ENCODE data around the gene BHLHA15. TPM values are rescaled to one million over a fixed set of nuclear protein-coding genes. Genes with fewer than 3 reads are reported as not detected.

The BHLHA15 gene
- total and polyA plus RNA-seq, 9 of the 15 experiments (the other 6 are each of a cell fraction or from before 2014, with no cell fraction given): 0.22 to 2.0 (median 1.1) TPM; not detected in 4

DNA sequence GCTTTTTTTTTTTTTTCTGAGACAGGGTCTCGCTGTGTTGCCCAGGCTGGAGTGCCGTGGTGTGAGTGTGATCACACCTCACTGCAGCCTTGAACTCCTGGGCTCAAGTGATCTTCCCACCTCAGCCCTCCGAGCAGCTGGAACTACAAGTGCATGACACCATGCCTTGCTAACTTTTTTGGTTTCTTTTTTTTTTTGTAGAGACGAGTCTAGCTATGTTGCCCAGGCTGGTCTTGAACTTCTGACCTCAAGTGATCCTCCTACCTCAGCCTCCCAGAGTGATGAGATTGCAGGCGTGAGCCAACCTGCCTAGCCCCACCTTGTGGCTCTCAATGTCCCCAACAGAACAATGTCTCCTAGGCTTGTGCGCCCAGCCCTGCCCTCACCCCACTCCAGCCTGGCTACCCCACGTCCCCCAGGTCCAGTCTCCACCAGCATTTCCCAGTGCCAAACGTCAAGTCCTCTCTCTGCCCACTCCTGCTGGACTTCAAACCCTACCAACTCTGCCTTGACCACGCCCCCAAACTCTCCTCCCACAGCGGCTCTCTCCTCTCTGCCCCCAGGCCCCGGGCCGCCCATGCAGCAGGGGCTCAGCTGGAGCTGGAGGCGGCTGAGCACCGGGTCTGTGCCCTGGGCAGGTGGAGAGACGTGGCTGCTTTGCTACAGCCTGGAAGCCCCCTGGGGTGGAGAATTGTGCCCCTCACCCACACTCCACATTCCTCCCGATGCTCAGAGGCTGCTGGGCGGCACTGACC is 18.9 kb downstream of the BHLHA15 start:
- BruUV-seq (replicated peaks): no TSS peak
- H3K4me1 ChIP-seq (replicated peaks in 1 of 2; ENCODE audit: control insufficient read depth in 2 of 2, insufficient read depth in 2 of 2, low read length in 2 of 2): peaks cover 0 to 42% of the 10 kb centered on the region in 2 experiments; a peak in 1 of 5 replicates
- no peak overlapping the region; a peak in 1 of 4 replicates for H3K9ac ChIP-seq (ENCODE audit: insufficient read depth in 1 of 2, low read depth in 2 of 2, low read length in 2 of 2)
- ATAC-seq (peak; percentile 28; the same call in 1 of the 3 replicates), FAIRE-seq (no peak), DNase-seq (ENCODE audit: extremely low read depth in 1 of 4, low spot score in 3 of 4) (peak in 3 of 4 experiments; percentile 13 to 16 (median 14))
- POLR2A ChIA-PET: interaction anchor here (0.6 kb wide), 1 partner anchor 16 kb away, joined by 3 read pairs; no protein-coding TSS in a partner anchor
- WGBS (ENCODE audit: insufficient coverage, low coverage, missing lambda C conversion rate): 35% methylated on average over 17 of the region's 17 CpGs
- CTCF ChIA-PET (ENCODE audit: low intra/inter-chr PET ratio): no interaction called here
- intact Hi-C loops (cut with micrococcal nuclease) (no loop called here), in situ Hi-C loops (cut with MboI) (no loop called here)
- peaks cover 5 to 56% of the 10 kb centered on the region in 2 experiments for H3K27me3 ChIP-seq (ENCODE audit: control insufficient read depth in 2 of 2, insufficient read depth in 2 of 2, low read length in 2 of 2)
- no peaks in the 10 kb centered on the region for H3K36me3 ChIP-seq (ENCODE audit: control insufficient read depth, insufficient read depth, low read length)
- no peak overlapping the region for H3K4me3 ChIP-seq
- H3K4me2 ChIP-seq (ENCODE audit: insufficient read depth, low read length): no peak overlapping the region
- no peaks in the 10 kb centered on the region for H3K9me3 ChIP-seq (replicated peaks; ENCODE audit: control insufficient read depth, insufficient read depth, low read depth, low read length)
- no peak overlapping the region for H2AFZ ChIP-seq (ENCODE audit: low read depth, low read length)
- TF ChIP-seq NR4A1 (CRISPR knock-in tag; IDR thresholded peaks at IDR 0.05) (no peak), NR4A1 (tag; IDR thresholded peaks at IDR 0.05) (no peak), SAFB (IDR thresholded peaks at IDR 0.05; ENCODE audit: borderline replicate concordance, low read depth, low read length) (no peak), ZNF121 (CRISPR knock-in tag; conservative IDR thresholded peaks at IDR 0.05) (peak; percentile 69), BCOR (IDR thresholded peaks at IDR 0.05) (peak; percentile 42; the same call in 1 of the 2 replicates), ZNF431 (CRISPR knock-in tag; IDR thresholded peaks at IDR 0.05) (no peak)
- no peaks in the 10 kb centered on the region for H3K9me1 ChIP-seq (ENCODE audit: control insufficient read depth, insufficient read depth, low read length)
- H4K20me1 ChIP-seq (replicated peaks; ENCODE audit: control insufficient read depth, insufficient read depth, low read length): peaks cover 6% of the 10 kb centered on the region; the same call in 1 of the 2 replicates
- no peaks in the 10 kb centered on the region for H3K79me2 ChIP-seq (ENCODE audit: control insufficient read depth, insufficient read depth, low read length)
- H3K27ac ChIP-seq (ENCODE audit: extremely low read depth, low read depth, low read length): no peak overlapping the region

All from K562 (cell line).